ENCODE measurements around the gene HEG1. TPM values are rescaled to one million over a fixed set of nuclear protein-coding genes. Genes with fewer than 3 reads are reported as not detected.

The HEG1 gene
- total and polyA plus RNA-seq, 2 of the 13 experiments (the other 11 are each of a cell fraction or from before 2014, with no cell fraction given), result 10.7 to 18.2 TPM

- TF ChIP-seq, protein P1, sequence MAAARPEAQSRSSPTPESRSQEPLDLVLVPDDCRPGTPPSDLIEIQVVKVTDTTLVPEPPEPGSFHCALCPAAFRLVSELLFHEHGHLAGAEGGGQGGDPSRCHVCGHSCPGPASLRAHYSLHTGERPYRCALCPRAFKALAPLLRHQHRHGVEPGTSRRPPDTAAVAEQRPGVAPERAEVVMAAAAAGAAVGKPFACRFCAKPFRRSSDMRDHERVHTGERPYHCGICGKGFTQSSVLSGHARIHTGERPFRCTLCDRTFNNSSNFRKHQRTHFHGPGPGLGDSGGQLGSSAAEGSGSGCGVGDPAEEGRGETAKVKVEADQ (CRISPR knock-in tag; IDR thresholded peaks at IDR 0.05; ENCODE audit: borderline replicate concordance), result no peak
- no peak for TF ChIP-seq ZNF24 (IDR thresholded peaks at IDR 0.05)
- no peak for TF ChIP-seq ATAD3A (CRISPR knock-in tag; IDR thresholded peaks at IDR 0.05)
- TF ChIP-seq ZBTB10 (CRISPR knock-in tag; IDR thresholded peaks at IDR 0.05; ENCODE audit: borderline replicate concordance), result no peak
- TF ChIP-seq, protein P2, sequence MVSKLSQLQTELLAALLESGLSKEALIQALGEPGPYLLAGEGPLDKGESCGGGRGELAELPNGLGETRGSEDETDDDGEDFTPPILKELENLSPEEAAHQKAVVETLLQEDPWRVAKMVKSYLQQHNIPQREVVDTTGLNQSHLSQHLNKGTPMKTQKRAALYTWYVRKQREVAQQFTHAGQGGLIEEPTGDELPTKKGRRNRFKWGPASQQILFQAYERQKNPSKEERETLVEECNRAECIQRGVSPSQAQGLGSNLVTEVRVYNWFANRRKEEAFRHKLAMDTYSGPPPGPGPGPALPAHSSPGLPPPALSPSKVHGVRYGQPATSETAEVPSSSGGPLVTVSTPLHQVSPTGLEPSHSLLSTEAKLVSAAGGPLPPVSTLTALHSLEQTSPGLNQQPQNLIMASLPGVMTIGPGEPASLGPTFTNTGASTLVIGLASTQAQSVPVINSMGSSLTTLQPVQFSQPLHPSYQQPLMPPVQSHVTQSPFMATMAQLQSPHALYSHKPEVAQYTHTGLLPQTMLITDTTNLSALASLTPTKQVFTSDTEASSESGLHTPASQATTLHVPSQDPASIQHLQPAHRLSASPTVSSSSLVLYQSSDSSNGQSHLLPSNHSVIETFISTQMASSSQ (IDR thresholded peaks at IDR 0.05; ENCODE audit: low read depth), result no peak
- TF ChIP-seq, protein P2 (CRISPR knock-in tag; IDR thresholded peaks at IDR 0.05; ENCODE audit: borderline replicate concordance), result no peak
These were observed 127.2 kb downstream of the HEG1 start (continued) for GRCh38 chr3:124928333-124929202.

All from HepG2 (cell line).